ENCODE measurements around the gene ATE1.

Gene ATE1

DNA sequence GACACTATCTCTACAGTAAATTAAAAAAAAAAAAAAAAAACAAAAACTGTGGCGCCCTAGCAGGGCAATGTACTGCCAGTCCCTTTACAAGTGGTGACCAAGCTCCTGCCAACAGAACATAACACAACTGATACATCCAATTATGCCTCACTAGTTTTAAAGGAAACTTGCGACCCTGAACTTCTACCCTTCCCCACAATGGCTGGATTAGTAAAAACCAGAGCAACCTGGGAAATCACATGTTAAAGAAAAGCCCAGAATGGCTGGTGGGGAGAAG lies 16.5 kb downstream of the ATE1 start:
- H4K20me1 ChIP-seq (ENCODE audit: insufficient read depth, low read length): peaks cover 6% of the 10 kb centered on the region; the same call in 1 of the 2 replicates
- H3K9me3 ChIP-seq (ENCODE audit: insufficient read depth, low read length, severe bottlenecking): no peaks in the 10 kb centered on the region
- H3K79me2 ChIP-seq (ENCODE audit: insufficient read depth, low read length): peaks cover 18% of the 10 kb centered on the region
- no peak overlapping the region for H3K9ac ChIP-seq (ENCODE audit: low read depth, low read length)
- H2AFZ ChIP-seq (ENCODE audit: low read depth, low read length): no peak overlapping the region
- peaks cover 67% of the 10 kb centered on the region for H3K36me3 ChIP-seq (ENCODE audit: insufficient read depth, low read length)
- no peak overlapping the region for H3K4me3 ChIP-seq (ENCODE audit: low read depth in 1 of 2, low read length in 2 of 2)
- ATAC-seq (ENCODE audit: insufficient read depth, low read depth) (no peak), DNase-seq (no peak)
- H3K27me3 ChIP-seq (ENCODE audit: insufficient read depth, low read length, poor library complexity): no peaks in the 10 kb centered on the region
- no peaks in the 10 kb centered on the region for H3K4me1 ChIP-seq (ENCODE audit: insufficient read depth, low read length)
- H3K4me2 ChIP-seq (ENCODE audit: insufficient read depth, low read length): no peak overlapping the region
- no peak overlapping the region for H3K27ac ChIP-seq (ENCODE audit: low read length)
- no peak for TF ChIP-seq EZH2 (IDR thresholded peaks at IDR 0.05; ENCODE audit: borderline replicate concordance, low read depth, low read length, severe bottlenecking)
- TF ChIP-seq, protein P1, sequence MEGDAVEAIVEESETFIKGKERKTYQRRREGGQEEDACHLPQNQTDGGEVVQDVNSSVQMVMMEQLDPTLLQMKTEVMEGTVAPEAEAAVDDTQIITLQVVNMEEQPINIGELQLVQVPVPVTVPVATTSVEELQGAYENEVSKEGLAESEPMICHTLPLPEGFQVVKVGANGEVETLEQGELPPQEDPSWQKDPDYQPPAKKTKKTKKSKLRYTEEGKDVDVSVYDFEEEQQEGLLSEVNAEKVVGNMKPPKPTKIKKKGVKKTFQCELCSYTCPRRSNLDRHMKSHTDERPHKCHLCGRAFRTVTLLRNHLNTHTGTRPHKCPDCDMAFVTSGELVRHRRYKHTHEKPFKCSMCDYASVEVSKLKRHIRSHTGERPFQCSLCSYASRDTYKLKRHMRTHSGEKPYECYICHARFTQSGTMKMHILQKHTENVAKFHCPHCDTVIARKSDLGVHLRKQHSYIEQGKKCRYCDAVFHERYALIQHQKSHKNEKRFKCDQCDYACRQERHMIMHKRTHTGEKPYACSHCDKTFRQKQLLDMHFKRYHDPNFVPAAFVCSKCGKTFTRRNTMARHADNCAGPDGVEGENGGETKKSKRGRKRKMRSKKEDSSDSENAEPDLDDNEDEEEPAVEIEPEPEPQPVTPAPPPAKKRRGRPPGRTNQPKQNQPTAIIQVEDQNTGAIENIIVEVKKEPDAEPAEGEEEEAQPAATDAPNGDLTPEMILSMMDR (IDR thresholded peaks at IDR 0.05; ENCODE audit: borderline replicate concordance, extremely low read depth, low read length, poor library complexity, severe bottlenecking): no peak

- no peaks in the 10 kb centered on the region for H3K4me1 ChIP-seq (ENCODE audit: insufficient read depth, low read length)
- H3K4me3 ChIP-seq (ENCODE audit: low read depth in 1 of 2, low read length in 2 of 2): no peak overlapping the region
- H3K36me3 ChIP-seq (ENCODE audit: insufficient read depth, low read length): peaks cover 67% of the 10 kb centered on the region
- H4K20me1 ChIP-seq (ENCODE audit: insufficient read depth, low read length): peaks cover 6% of the 10 kb centered on the region; the same call in 1 of the 2 replicates
- H3K27me3 ChIP-seq (ENCODE audit: insufficient read depth, low read length, poor library complexity): no peaks in the 10 kb centered on the region
- no peaks in the 10 kb centered on the region for H3K9me3 ChIP-seq (ENCODE audit: insufficient read depth, low read length, severe bottlenecking)
- H3K79me2 ChIP-seq (ENCODE audit: insufficient read depth, low read length): peaks cover 15% of the 10 kb centered on the region
- H3K27ac ChIP-seq (ENCODE audit: low read length): peak overlapping the region; percentile 10; the same call in 1 of the 2 replicates
- no peak for ATAC-seq (ENCODE audit: insufficient read depth, low read depth)
- DNase-seq: no peak
- no peak for TF ChIP-seq EZH2 (IDR thresholded peaks at IDR 0.05; ENCODE audit: borderline replicate concordance, low read depth, low read length, severe bottlenecking)
- TF ChIP-seq, protein P1 (IDR thresholded peaks at IDR 0.05; ENCODE audit: borderline replicate concordance, extremely low read depth, low read length, poor library complexity, severe bottlenecking): no peak
- H3K4me2 ChIP-seq (ENCODE audit: insufficient read depth, low read length): no peak overlapping the region
- H3K9ac ChIP-seq (ENCODE audit: low read depth, low read length): no peak overlapping the region
- no peak overlapping the region for H2AFZ ChIP-seq (ENCODE audit: low read depth, low read length)
These were observed 17.0 kb downstream of the ATE1 start for GRCh38 chr10:121910673-121911420.

DNA sequence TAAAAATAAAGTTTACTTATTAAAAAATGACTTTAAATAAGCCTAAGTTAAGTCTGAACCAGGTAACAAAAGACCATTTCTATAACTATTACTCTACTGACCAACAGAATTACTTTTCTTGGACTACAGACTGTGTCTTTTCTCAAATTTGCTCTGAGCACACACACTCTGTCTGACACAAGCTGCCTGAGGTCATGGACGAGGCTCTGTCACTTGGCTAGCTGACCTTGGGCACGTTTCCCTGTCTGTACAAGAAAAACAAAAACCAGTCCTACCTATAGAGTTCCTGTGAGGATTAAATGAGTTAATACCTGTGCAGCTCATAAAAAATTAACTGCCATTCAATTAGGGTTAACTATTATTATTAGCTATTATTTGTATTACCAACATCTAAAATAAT lies 22.9 kb downstream of the ATE1 start:
- Histone ChIP-seq H2AFZ (ENCODE audit: low read depth, low read length) (no peak overlapping the region), H3K9ac (ENCODE audit: low read depth, low read length) (no peak overlapping the region), H3K4me2 (ENCODE audit: insufficient read depth, low read length) (no peak overlapping the region), H3K27me3 (ENCODE audit: insufficient read depth, low read length, poor library complexity) (no peaks in the 10 kb centered on the region), H4K20me1 (ENCODE audit: insufficient read depth, low read length) (no peaks in the 10 kb centered on the region), H3K36me3 (ENCODE audit: insufficient read depth, low read length) (peaks cover 47% of the 10 kb centered on the region), H3K27ac (ENCODE audit: low read length) (no peak overlapping the region), H3K4me3 (ENCODE audit: low read depth in 1 of 2, low read length in 2 of 2) (no peak overlapping the region), H3K79me2 (ENCODE audit: insufficient read depth, low read length) (no peaks in the 10 kb centered on the region; the same call in 1 of the 2 replicates), H3K9me3 (ENCODE audit: insufficient read depth, low read length, severe bottlenecking) (no peaks in the 10 kb centered on the region), H3K4me1 (ENCODE audit: insufficient read depth, low read length) (no peaks in the 10 kb centered on the region)
- ATAC-seq (ENCODE audit: insufficient read depth, low read depth) (no peak), DNase-seq (no peak)
- TF ChIP-seq, protein P1 (IDR thresholded peaks at IDR 0.05; ENCODE audit: borderline replicate concordance, extremely low read depth, low read length, poor library complexity, severe bottlenecking): no peak
- TF ChIP-seq EZH2 (IDR thresholded peaks at IDR 0.05; ENCODE audit: borderline replicate concordance, low read depth, low read length, severe bottlenecking): no peak
